Sigmoid colon (tissue), 7 donors: ENCODE results near the gene KLHL17. TPM values are rescaled to one million over a fixed set of nuclear protein-coding genes. Genes with fewer than 3 reads are reported as not detected.

Experiments
- DNase-seq: peaks from one replicate; pipeline ENCODE4 v3.0.0-alpha.2; 2019
- H3K27ac ChIP-seq, 4 donors: fragments of 200-600 bp; sonication (generic); one replicate each; pipeline ENCODE4 v1.5.1; 2016 to 2019; ENCODE audit warnings: mild to moderate bottlenecking in 1 of 4
- H3K27me3 ChIP-seq, 3 donors: fragments of 200-600 bp; sonication (generic); one replicate each; pipeline ENCODE4 v1.5.1; 2019; ENCODE audit warnings: mild to moderate bottlenecking in 1 of 3
- H3K36me3 ChIP-seq, 4 donors: fragments of 200-600 bp; sonication (generic); one replicate each; pipeline ENCODE4 v1.5.1; 2016 to 2019
- H3K4me1 ChIP-seq, 4 donors: fragments of 200-600 bp; sonication (generic); one replicate each; pipeline ENCODE4 v1.5.1; 2017 to 2019
- H3K4me3 ChIP-seq, 4 donors: fragments of 200-600 bp; sonication (generic); one replicate each; pipeline ENCODE4 v1.5.1; 2017 to 2019; ENCODE audit warnings: mild to moderate bottlenecking in 2 of 4, moderate library complexity in 1 of 4
- H3K9me3 ChIP-seq, 4 donors: fragments of 200-600 bp in 3 of 4; sonication (generic) in 3 of 4; one replicate each; pipeline versions ENCODE4 v1.5.1 to v1.6.1; 2013 to 2019
- EP300 ChIP-seq, 4 donors: sonication (generic); formaldehyde crosslinking; IDR thresholded peaks; one replicate each; pipeline ENCODE4 v1.6.1; 2017; ENCODE audit warnings: antibody characterized with exemption in 4 of 4
- POLR2A ChIP-seq, 2 donors: fragments of 450-650 bp; IDR thresholded peaks; one replicate each; pipeline ENCODE4 v1.6.1; 2016; ENCODE audit warnings: antibody characterized with exemption in 2 of 2, mild to moderate bottlenecking in 2 of 2, moderate library complexity in 2 of 2
- POLR2AphosphoS5 ChIP-seq, 4 donors: sonication (generic); formaldehyde crosslinking; IDR thresholded peaks; one replicate each; pipeline ENCODE4 v1.6.1; 2017; ENCODE audit warnings: antibody characterized with exemption in 4 of 4
- WGBS, 2 donors: extraction: QIAGEN DNeasy Blood & Tissue Kit; methylation state at CpG; one replicate each; pipeline ENCODE4 v1.1.7; 2013; 5-methylcytosine and 5-hydroxymethylcytosine counted together
- intact Hi-C: fragments of 100-400 bp; cut with DNase I; formaldehyde crosslinking; loops from one replicate; pipeline ENCODE4 v1.15.1; 2023
- polyA plus RNA-seq, 3 donors: library from polyadenylated mRNA; stranded (reverse); fragments of 200-250 nt; gene quantifications; one replicate each; pipeline ENCODE4 v1.2.3, GENCODE V29; 2013
- total RNA-seq, 4 donors: library from RNA; depleted of rRNA; stranded (reverse); fragments of >200 nt; gene quantifications; one replicate each; pipeline ENCODE4 v1.1.0, GENCODE V29; 2016
- TF ChIP-seq, protein P1 (sequence below), 4 experiments: fragments of 450-650 bp in 3 of 4; fragments of 200-600 bp in 1 of 4; IDR thresholded peaks; one replicate each; pipeline ENCODE4 v1.5.1; 2016 to 2019; ENCODE audit warnings: antibody characterized with exemption in 4 of 4, mild to moderate bottlenecking in 3 of 4, moderate library complexity in 2 of 4
- donor health status: healthy with polysubstance abuse.
- donor health status: Bipolar disorder and iron deficiency.
- donor health status: healthy.

The KLHL17 gene
- total and polyA plus RNA-seq, 7 donors: 0.69 to 10.8 (median 4.9) TPM

DNA sequence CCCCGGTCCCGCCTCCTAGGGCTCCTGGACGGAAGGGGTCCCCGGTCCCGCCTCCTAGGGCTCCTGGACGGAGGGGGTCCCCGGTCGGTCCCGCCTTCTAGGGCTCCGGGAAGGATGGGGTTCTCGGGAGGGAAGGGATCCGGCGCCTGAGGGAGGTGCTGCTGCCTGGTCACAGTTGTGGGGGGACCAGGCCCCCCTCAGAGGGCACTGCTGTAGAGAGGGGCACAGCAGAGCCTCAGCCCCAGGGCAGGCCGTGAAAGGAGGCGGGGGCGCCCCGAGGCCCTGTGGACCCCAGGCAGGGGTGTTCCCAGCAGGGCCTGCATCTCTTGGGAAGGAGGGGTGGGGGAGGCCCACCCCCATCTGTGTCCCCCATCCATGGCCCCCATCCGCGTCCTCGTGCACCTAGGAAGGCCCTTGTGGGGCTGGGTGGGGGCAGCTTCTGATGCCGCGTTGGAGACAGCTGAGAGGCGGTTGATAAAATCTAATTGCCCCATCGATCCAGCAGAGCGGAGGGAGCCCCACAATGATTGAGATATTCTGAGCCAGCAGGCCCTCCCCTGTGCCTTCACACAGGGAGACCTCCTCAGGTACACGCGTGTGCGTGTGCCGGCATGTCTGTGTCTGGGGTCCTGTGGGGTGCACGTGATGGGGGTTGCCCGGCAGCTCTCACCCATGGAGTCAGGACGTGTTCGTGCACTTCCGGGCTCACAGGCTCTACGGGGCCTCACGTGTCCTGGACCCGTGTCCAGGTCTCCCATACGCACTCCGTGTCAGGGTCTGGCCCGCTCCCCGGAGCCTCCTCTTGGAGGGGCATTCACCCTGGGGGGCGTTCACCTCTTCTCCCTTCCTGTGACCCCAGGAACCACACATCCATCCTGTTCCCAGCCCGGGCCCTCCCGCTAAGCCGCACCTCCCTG lies 23.8 kb upstream of the KLHL17 start:
- no peak for TF ChIP-seq EP300 (IDR thresholded peaks at IDR 0.05)

DNA sequence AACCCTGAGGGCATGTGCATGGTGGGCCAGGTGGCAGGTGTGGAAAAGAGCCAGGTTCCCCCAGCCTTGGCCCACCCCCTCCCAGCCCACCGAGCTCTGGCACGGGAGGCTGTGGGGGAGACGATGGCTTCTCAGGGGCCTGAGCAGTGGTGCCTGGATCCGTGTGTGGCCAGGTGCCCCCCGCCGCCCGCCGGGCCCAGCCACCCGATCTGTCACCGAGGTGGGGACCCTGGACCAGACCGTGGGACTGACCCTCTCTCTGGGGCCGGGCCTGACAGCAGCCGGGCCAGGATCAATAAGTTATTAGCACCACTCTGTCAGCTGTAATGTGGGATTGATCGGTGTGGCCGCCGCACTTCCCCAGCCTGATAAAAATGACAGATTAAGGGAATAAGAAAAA lies 22.9 kb upstream of the KLHL17 start:
- Histone ChIP-seq H3K27ac (no peak overlapping the region), H3K9me3 (no peaks in the 10 kb centered on the region), H3K4me3 (no peak overlapping the region), H3K36me3 (no peaks in the 10 kb centered on the region), H3K4me1 (peaks cover 0 to 44% (median 38%) of the 10 kb centered on the region in 4 donors), H3K27me3 (peaks cover 53 to 90% (median 74%) of the 10 kb centered on the region in 3 donors)
- intact Hi-C loops: no loop called here
- WGBS, 2 donors: 77 to 89% methylated on average over 16 of the region's 16 CpGs
- TF ChIP-seq POLR2AphosphoS5 (IDR thresholded peaks at IDR 0.05) (no peak), EP300 (IDR thresholded peaks at IDR 0.05) (no peak), POLR2A (IDR thresholded peaks at IDR 0.05) (no peak)
- TF ChIP-seq, protein P1, sequence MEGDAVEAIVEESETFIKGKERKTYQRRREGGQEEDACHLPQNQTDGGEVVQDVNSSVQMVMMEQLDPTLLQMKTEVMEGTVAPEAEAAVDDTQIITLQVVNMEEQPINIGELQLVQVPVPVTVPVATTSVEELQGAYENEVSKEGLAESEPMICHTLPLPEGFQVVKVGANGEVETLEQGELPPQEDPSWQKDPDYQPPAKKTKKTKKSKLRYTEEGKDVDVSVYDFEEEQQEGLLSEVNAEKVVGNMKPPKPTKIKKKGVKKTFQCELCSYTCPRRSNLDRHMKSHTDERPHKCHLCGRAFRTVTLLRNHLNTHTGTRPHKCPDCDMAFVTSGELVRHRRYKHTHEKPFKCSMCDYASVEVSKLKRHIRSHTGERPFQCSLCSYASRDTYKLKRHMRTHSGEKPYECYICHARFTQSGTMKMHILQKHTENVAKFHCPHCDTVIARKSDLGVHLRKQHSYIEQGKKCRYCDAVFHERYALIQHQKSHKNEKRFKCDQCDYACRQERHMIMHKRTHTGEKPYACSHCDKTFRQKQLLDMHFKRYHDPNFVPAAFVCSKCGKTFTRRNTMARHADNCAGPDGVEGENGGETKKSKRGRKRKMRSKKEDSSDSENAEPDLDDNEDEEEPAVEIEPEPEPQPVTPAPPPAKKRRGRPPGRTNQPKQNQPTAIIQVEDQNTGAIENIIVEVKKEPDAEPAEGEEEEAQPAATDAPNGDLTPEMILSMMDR (IDR thresholded peaks at IDR 0.05): no peak
- DNase-seq: no peak

More for the DNA sequence above, 23.8 kb upstream of the KLHL17 start:
- no peak for DNase-seq
- Histone ChIP-seq H3K27me3 (peaks cover 44 to 90% (median 65%) of the 10 kb centered on the region in 3 donors), H3K4me3 (no peak overlapping the region), H3K4me1 (peaks cover 0 to 35% (median 29%) of the 10 kb centered on the region in 4 donors), H3K9me3 (no peaks in the 10 kb centered on the region), H3K27ac (no peak overlapping the region), H3K36me3 (no peaks in the 10 kb centered on the region)
- 50 to 84% methylated on average over 45 of the region's 45 CpGs for WGBS, 2 donors
- intact Hi-C loops: no loop called here

DNA sequence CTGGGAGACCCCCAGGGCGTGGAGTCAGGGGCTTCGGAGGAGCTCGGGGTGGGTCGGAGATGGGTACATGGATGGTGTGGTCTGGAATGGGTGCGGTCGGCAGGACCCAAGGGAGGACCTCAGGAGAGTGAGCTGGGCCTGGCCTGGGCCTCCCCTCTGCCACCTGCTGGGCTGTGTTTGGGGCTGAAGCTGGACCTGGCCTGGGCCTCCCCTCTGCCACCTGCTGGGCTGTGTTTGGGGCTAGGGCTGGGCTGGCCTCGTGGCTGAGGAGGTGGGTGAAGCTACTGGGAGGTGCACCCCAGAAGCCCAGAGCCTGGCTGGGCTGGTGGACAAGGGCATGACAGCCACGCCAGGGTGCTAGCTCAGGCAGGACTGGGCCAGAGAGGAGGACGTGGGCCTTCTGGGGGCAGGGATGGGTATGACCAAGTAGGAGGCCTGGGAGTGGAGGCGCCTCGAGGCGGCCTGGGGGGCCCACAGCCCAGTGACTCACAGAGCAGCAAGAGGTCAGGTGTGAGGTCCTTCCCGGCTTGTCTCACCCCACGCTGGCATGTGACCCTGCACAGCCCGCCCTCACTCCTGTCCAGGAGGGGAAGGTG lies 22.2 kb upstream of the KLHL17 start:
- H3K27me3 ChIP-seq: peaks cover 58 to 91% (median 81%) of the 10 kb centered on the region in 3 donors
- 45 to 74% methylated on average over 15 of the region's 15 CpGs for WGBS, 2 donors
- no peaks in the 10 kb centered on the region for H3K9me3 ChIP-seq
- H3K36me3 ChIP-seq: no peaks in the 10 kb centered on the region
- H3K4me3 ChIP-seq: no peak overlapping the region
- TF ChIP-seq EP300 (IDR thresholded peaks at IDR 0.05): no peak
- TF ChIP-seq POLR2AphosphoS5 (IDR thresholded peaks at IDR 0.05): no peak
- TF ChIP-seq, protein P1 (IDR thresholded peaks at IDR 0.05): peak in 2 of 4 experiments; percentile 15 to 54
- TF ChIP-seq POLR2A (IDR thresholded peaks at IDR 0.05): no peak
- DNase-seq: no peak
- intact Hi-C loops: no loop called here
- no peak overlapping the region for H3K27ac ChIP-seq
- peaks cover 0 to 49% (median 45%) of the 10 kb centered on the region in 4 donors for H3K4me1 ChIP-seq

DNA sequence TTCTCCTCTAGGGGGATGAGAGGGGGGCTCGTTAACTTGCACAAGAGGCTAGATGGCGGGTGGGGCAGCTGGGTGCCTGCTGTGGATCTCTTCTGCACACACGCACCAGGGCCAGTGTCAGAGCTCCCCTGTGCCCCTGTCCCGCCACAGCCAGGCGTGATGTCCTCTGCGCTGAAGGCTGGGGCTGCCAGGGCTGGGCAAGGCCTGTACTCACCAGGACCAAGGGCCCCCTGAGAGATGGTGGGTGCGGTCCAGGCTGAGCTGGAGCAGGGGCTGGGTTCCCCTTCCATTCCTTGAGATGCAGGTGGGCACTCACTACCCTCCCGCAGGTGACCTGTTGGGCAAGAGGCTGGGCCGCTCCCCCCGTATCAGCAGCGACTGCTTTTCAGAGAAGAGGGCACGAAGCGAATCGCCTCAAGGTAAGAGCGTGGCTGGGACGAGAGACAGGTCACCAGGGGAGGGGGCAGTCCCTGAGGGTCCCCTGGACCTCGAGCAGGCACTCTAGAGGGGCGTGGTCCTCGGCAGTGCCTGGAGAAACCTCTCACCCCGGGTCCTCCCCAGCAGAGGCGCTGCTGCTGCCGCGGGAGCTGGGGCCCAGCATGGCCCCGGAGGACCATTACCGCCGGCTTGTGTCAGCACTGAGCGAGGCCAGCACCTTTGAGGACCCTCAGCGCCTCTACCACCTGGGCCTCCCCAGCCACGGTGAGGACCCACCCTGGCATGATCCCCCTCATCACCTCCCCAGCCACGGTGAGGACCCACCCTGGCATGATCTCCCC lies 21.5 kb upstream of the KLHL17 start:
- WGBS, 2 donors: 35 to 71% methylated on average over 30 of the region's 30 CpGs
- H3K27ac ChIP-seq: no peak overlapping the region
- H3K36me3 ChIP-seq: no peaks in the 10 kb centered on the region
- H3K27me3 ChIP-seq: peaks cover 58 to 92% (median 82%) of the 10 kb centered on the region in 3 donors
- no peak overlapping the region for H3K4me3 ChIP-seq
- H3K4me1 ChIP-seq: peaks cover 0 to 49% (median 46%) of the 10 kb centered on the region in 4 donors
- H3K9me3 ChIP-seq: no peaks in the 10 kb centered on the region
- no peak for DNase-seq
- intact Hi-C loops: no loop called here
- TF ChIP-seq, protein P1 (IDR thresholded peaks at IDR 0.05): no peak
